ENCODE data around the gene KLHL25.
"Not testable (repeated sequence)": the region's sequence is repeated elsewhere in the genome, so short reads cannot be mapped to it uniquely, and the experiment has no call there.

KLHL25 gene

GRCh38 chr15:85794598-85795336 is at the start of gene KLHL25:
Gene KLHL25, minus strand, starts transcription at chr15:85794925. Its CDS starts 25,115 bp downstream, at chr15:85769810.
- peak; percentile 96 for DNase-seq (ENCODE audit: low spot score)

GRCh38 chr15:85840802-85841152 is 46.1 kb upstream of the KLHL25 start:
- DNase-seq (ENCODE audit: low spot score), result no peak

- peak; percentile 52 for DNase-seq (ENCODE audit: low spot score)
Observed at GRCh38 chr15:85840079-85840801, 45.5 kb upstream of the KLHL25 start.

GRCh38 chr15:85839643-85840042 is 44.9 kb upstream of the KLHL25 start:
- DNase-seq (ENCODE audit: low spot score), result no peak

- no peak for DNase-seq (ENCODE audit: low spot score)
Observed at GRCh38 chr15:85838655-85839054, 43.9 kb upstream of the KLHL25 start.

- no peak for DNase-seq (ENCODE audit: low spot score)
Observed at GRCh38 chr15:85837881-85838280, 43.2 kb upstream of the KLHL25 start.

- no peak for DNase-seq (ENCODE audit: low spot score)
Observed at GRCh38 chr15:85837011-85837433, 42.3 kb upstream of the KLHL25 start.

- DNase-seq (ENCODE audit: low spot score), result no peak
Observed at GRCh38 chr15:85834651-85835050, 39.9 kb upstream of the KLHL25 start.

- no peak for DNase-seq (ENCODE audit: low spot score)
Observed at GRCh38 chr15:85832394-85832793, 37.7 kb upstream of the KLHL25 start.

- DNase-seq (ENCODE audit: low spot score), result peak; percentile 43
Observed at GRCh38 chr15:85831415-85832113, 36.8 kb upstream of the KLHL25 start.

- not testable (repeated sequence) for DNase-seq (ENCODE audit: low spot score)
Observed at GRCh38 chr15:85829754-85830153, 35.0 kb upstream of the KLHL25 start.

GRCh38 chr15:85828874-85829273 is 34.1 kb upstream of the KLHL25 start:
- DNase-seq (ENCODE audit: low spot score), result no peak

GRCh38 chr15:85828126-85828525 is 33.4 kb upstream of the KLHL25 start:
- DNase-seq (ENCODE audit: low spot score), result no peak

GRCh38 chr15:85826756-85827515 is 32.2 kb upstream of the KLHL25 start:
- no peak for DNase-seq (ENCODE audit: low spot score)

- peak; percentile 18 for DNase-seq (ENCODE audit: low spot score)
Observed at GRCh38 chr15:85825719-85826118, 31.0 kb upstream of the KLHL25 start.

GRCh38 chr15:85825118-85825517 is 30.4 kb upstream of the KLHL25 start:
- no peak for DNase-seq (ENCODE audit: low spot score)

GRCh38 chr15:85821545-85821944 is 26.8 kb upstream of the KLHL25 start:
- no peak for DNase-seq (ENCODE audit: low spot score)

GRCh38 chr15:85819938-85820337 is 25.2 kb upstream of the KLHL25 start:
- DNase-seq (ENCODE audit: low spot score), result no peak

GRCh38 chr15:85813234-85813633 is 18.5 kb upstream of the KLHL25 start:
- DNase-seq (ENCODE audit: low spot score), result no peak

- DNase-seq (ENCODE audit: low spot score), result no peak
Observed at GRCh38 chr15:85810075-85810474, 15.3 kb upstream of the KLHL25 start.

- DNase-seq (ENCODE audit: low spot score), result no peak
Observed at GRCh38 chr15:85805420-85805819, 10.7 kb upstream of the KLHL25 start.
